HG02973 (cell line): ENCODE data around the gene GTF2H2C.
"Not testable (repeated sequence)": the region's sequence is repeated elsewhere in the genome, so short reads cannot be mapped to it uniquely, and the experiment has no call there.

Experiments
- ATAC-seq: cut with Tn5 transposase; IDR thresholded peaks from one replicate; pipeline ENCODE4 v1.9.1; 2021; ENCODE audit warnings: moderate library complexity; ENCODE audit not compliant: unreplicated experiment

The GTF2H2C gene

GRCh38 chr5:69560587-69561431 is 818 bp downstream of the GTF2H2C start:
- ATAC-seq: not testable (repeated sequence)

- not testable (repeated sequence) for ATAC-seq
Measured at GRCh38 chr5:69566172-69566571, 6.2 kb downstream of the GTF2H2C start.

- not testable (repeated sequence) for ATAC-seq
Measured at GRCh38 chr5:69568072-69568471, 8.1 kb downstream of the GTF2H2C start.

GRCh38 chr5:69583356-69583755 is 23.4 kb downstream of the GTF2H2C start:
- not testable (repeated sequence) for ATAC-seq

- ATAC-seq: not testable (repeated sequence)
Measured at GRCh38 chr5:69596114-69596840, 36.3 kb downstream of the GTF2H2C start.

- ATAC-seq: peak; percentile 82
Measured at GRCh38 chr5:69601947-69602346, 42.0 kb downstream of the GTF2H2C start.

GRCh38 chr5:69606839-69607238 is 46.8 kb downstream of the GTF2H2C start:
- not testable (repeated sequence) for ATAC-seq

GRCh38 chr5:69607750-69608149 is 47.8 kb downstream of the GTF2H2C start:
- not testable (repeated sequence) for ATAC-seq

- ATAC-seq: not testable (repeated sequence)
Measured at GRCh38 chr5:69608861-69609496, 49.0 kb downstream of the GTF2H2C start.

- not testable (repeated sequence) for ATAC-seq
Measured at GRCh38 chr5:69614843-69615242, 54.9 kb downstream of the GTF2H2C start.

GRCh38 chr5:69631879-69632278 is 71.9 kb downstream of the GTF2H2C start:
- ATAC-seq: not testable (repeated sequence)
